ENCODE results near the gene IL33.

Gene IL33

GRCh38 chr9:6218099-6218502 is 2.5 kb downstream of the IL33 start:
- DNase-seq, result no peak

GRCh38 chr9:6219040-6219439 is 3.4 kb downstream of the IL33 start:
- DNase-seq, result no peak

GRCh38 chr9:6219981-6220380 is 4.4 kb downstream of the IL33 start:
- DNase-seq, result no peak

GRCh38 chr9:6224393-6225154 is 9.0 kb downstream of the IL33 start:
- no peak for DNase-seq

- DNase-seq, result no peak
Measured at GRCh38 chr9:6226696-6227095, 11.1 kb downstream of the IL33 start.

- no peak for DNase-seq
Measured at GRCh38 chr9:6229186-6229585, 13.6 kb downstream of the IL33 start.

- no peak for DNase-seq
Measured at GRCh38 chr9:6229619-6230018, 14.0 kb downstream of the IL33 start.

- DNase-seq, result no peak
Measured at GRCh38 chr9:6230037-6230780, 14.6 kb downstream of the IL33 start.

GRCh38 chr9:6232336-6232945 is 16.8 kb downstream of the IL33 start:
- DNase-seq, result no peak

GRCh38 chr9:6234014-6234413 is 18.4 kb downstream of the IL33 start:
- no peak for DNase-seq

GRCh38 chr9:6237267-6237666 is 21.7 kb downstream of the IL33 start:
- no peak for DNase-seq

GRCh38 chr9:6239048-6239461 is 23.4 kb downstream of the IL33 start:
- DNase-seq, result no peak

- DNase-seq, result no peak
Measured at GRCh38 chr9:6239694-6240093, 24.1 kb downstream of the IL33 start.

- no peak for DNase-seq
Measured at GRCh38 chr9:6243746-6244145, 28.1 kb downstream of the IL33 start.

GRCh38 chr9:6247266-6247665 is 31.7 kb downstream of the IL33 start:
- DNase-seq, result no peak

- DNase-seq, result no peak
Measured at GRCh38 chr9:6268826-6269397, 53.3 kb downstream of the IL33 start.

- no peak for DNase-seq
Measured at GRCh38 chr9:6270896-6271295, 55.3 kb downstream of the IL33 start.

GRCh38 chr9:6271508-6272228 is 56.1 kb downstream of the IL33 start:
- DNase-seq, result no peak

GRCh38 chr9:6272229-6272598 is 56.6 kb downstream of the IL33 start:
- no peak for DNase-seq

- no peak for DNase-seq
Measured at GRCh38 chr9:6277417-6277816, 61.8 kb downstream of the IL33 start.

GRCh38 chr9:6301858-6302257 is 86.3 kb downstream of the IL33 start:
- DNase-seq, result no peak

GRCh38 chr9:6302417-6302816 is 86.8 kb downstream of the IL33 start:
- DNase-seq, result no peak

GRCh38 chr9:6304232-6304631 is 88.6 kb downstream of the IL33 start:
- DNase-seq, result no peak
